H9 (cell line): ENCODE data around the gene OR2AT4. TPM values are rescaled to one million over a fixed set of nuclear protein-coding genes. Genes with fewer than 3 reads are reported as not detected.
"Not testable (repeated sequence)": the region's sequence is repeated elsewhere in the genome, so short reads cannot be mapped to it uniquely, and the experiment has no call there.

ENCODE experiments used
- DNase-seq: peaks from one replicate; pipeline ENCODE4 v3.0.0-alpha.2; 2017
- H2AFZ ChIP-seq: one replicate; pipeline ENCODE4 v1.6.1; 2013; ENCODE audit warnings: mild to moderate bottlenecking, low read length, control low read depth, moderate library complexity
- H2AK5ac ChIP-seq: 2 replicates; pipeline ENCODE4 v1.6.1; 2013; ENCODE audit warnings: low read length, control low read depth, mixed read lengths; ENCODE audit not compliant: insufficient read length
- H2BK120ac ChIP-seq: one replicate; pipeline ENCODE4 v1.6.1; 2013; ENCODE audit warnings: low read depth, mild to moderate bottlenecking, low read length, control low read depth, inconsistent platforms; ENCODE audit not compliant: poor library complexity, severe bottlenecking
- H2BK12ac ChIP-seq: 2 replicates; pipeline ENCODE4 v1.6.1; 2013; ENCODE audit warnings: low read length, control low read depth, mixed read lengths, low read depth; ENCODE audit not compliant: insufficient read length
- H2BK15ac ChIP-seq: 2 replicates; pipeline ENCODE4 v1.6.1; 2013; ENCODE audit warnings: low read depth, low read length, control low read depth
- H2BK20ac ChIP-seq: one replicate; pipeline ENCODE4 v1.6.1; 2013; ENCODE audit warnings: low read depth, mild to moderate bottlenecking, low read length, control low read depth, inconsistent platforms; ENCODE audit not compliant: poor library complexity, severe bottlenecking
- H2BK5ac ChIP-seq: 2 replicates; pipeline ENCODE4 v1.6.1; 2013; ENCODE audit warnings: low read length, control low read depth, mixed read lengths; ENCODE audit not compliant: insufficient read length
- H3K14ac ChIP-seq: 2 replicates; pipeline ENCODE4 v1.6.1; 2013; ENCODE audit warnings: low read length, control low read depth; ENCODE audit not compliant: insufficient read depth
- H3K18ac ChIP-seq: 2 replicates; pipeline ENCODE4 v1.6.1; 2013; ENCODE audit warnings: low read depth, mild to moderate bottlenecking, mixed read lengths, low read length, control low read depth; ENCODE audit not compliant: insufficient read length
- H3K23ac ChIP-seq: 2 replicates; pipeline ENCODE4 v1.6.1; 2013; ENCODE audit warnings: low read length, control low read depth, mixed read lengths, low read depth; ENCODE audit not compliant: insufficient read length
- H3K23me2 ChIP-seq: 2 replicates; pipeline ENCODE4 v1.6.1; 2013; ENCODE audit warnings: low read depth, mild to moderate bottlenecking, mixed read lengths, low read length, control low read depth; ENCODE audit not compliant: insufficient read length, poor library complexity, severe bottlenecking
- H3K27ac ChIP-seq: 2 replicates; pipeline ENCODE4 v1.5.1; 2013; ENCODE audit warnings: low read length, control low read depth, mixed read lengths, low read depth; ENCODE audit not compliant: insufficient read length
- H3K27me3 ChIP-seq: 2 replicates; pipeline ENCODE4 v1.6.1; 2013; ENCODE audit warnings: low read length, control low read depth, inconsistent platforms; ENCODE audit not compliant: insufficient read depth
- H3K4ac ChIP-seq: 2 replicates; pipeline ENCODE4 v1.6.1; 2013; ENCODE audit warnings: low read depth, mild to moderate bottlenecking, control low read depth, inconsistent platforms, low read length, moderate library complexity
- H3K4me1 ChIP-seq: 2 replicates; pipeline ENCODE4 v1.6.1; 2013; ENCODE audit warnings: low read length, control low read depth, inconsistent platforms; ENCODE audit not compliant: insufficient read depth
- H3K4me2 ChIP-seq: 2 replicates; pipeline ENCODE4 v1.6.1; 2013; ENCODE audit warnings: low read length, control low read depth, mixed read lengths; ENCODE audit not compliant: insufficient read length, insufficient read depth
- H3K56ac ChIP-seq: 2 replicates; pipeline ENCODE4 v1.6.1; 2013; ENCODE audit warnings: low read depth, mild to moderate bottlenecking, mixed read lengths, low read length, control low read depth; ENCODE audit not compliant: insufficient read length
- H3K79me1 ChIP-seq: 2 replicates; pipeline ENCODE4 v1.6.1; 2013; ENCODE audit warnings: low read depth, mild to moderate bottlenecking, moderate library complexity, low read length, control low read depth, inconsistent platforms; ENCODE audit not compliant: insufficient read depth, poor library complexity, severe bottlenecking
- H3K79me2 ChIP-seq: 2 replicates; pipeline ENCODE4 v1.6.1; 2013; ENCODE audit warnings: low read length, control low read depth, inconsistent platforms; ENCODE audit not compliant: insufficient read depth
- H3K9ac ChIP-seq: 2 replicates; pipeline ENCODE4 v1.6.1; 2013; ENCODE audit warnings: low read length, control low read depth, mixed read lengths; ENCODE audit not compliant: insufficient read length; ENCODE audit errors: extremely low read depth
- H3K9me3 ChIP-seq: one replicate; pipeline ENCODE4 v1.6.1; 2013; ENCODE audit warnings: low read depth, low read length, inconsistent platforms; ENCODE audit not compliant: control insufficient read depth
- H3T11ph ChIP-seq: one replicate; pipeline ENCODE4 v1.6.1; 2013; ENCODE audit warnings: mild to moderate bottlenecking, low read length, control low read depth, inconsistent platforms
- H4K20me1 ChIP-seq: one replicate; pipeline ENCODE4 v1.6.1; 2013; ENCODE audit not compliant: control insufficient read depth, insufficient read length, insufficient read depth
- H4K5ac ChIP-seq: 2 replicates; pipeline ENCODE4 v1.6.1; 2013; ENCODE audit warnings: low read depth, mild to moderate bottlenecking, mixed read lengths, low read length, control low read depth; ENCODE audit not compliant: insufficient read length
- H4K8ac ChIP-seq: replicated peaks from 2 replicates; pipeline ENCODE4 v1.6.1; 2013; ENCODE audit warnings: low read length, control low read depth, mixed read lengths, low read depth; ENCODE audit not compliant: insufficient read length
- H4K91ac ChIP-seq: 2 replicates; pipeline ENCODE4 v1.6.1; 2013; ENCODE audit warnings: low read depth, mild to moderate bottlenecking, moderate library complexity, mixed read lengths, low read length, control low read depth; ENCODE audit not compliant: insufficient read length
- H3K27ac Mint-ChIP-seq, 3 experiments: 2 replicates in 2 of 3; 3 replicates in 1 of 3; pipeline ENCODE4 v1.8.0; 2020 to 2021; ENCODE audit warnings: mixed read lengths in 3 of 3, mild to moderate bottlenecking in 1 of 3, moderate library complexity in 1 of 3
- H3K27me3 Mint-ChIP-seq: 2 replicates; pipeline ENCODE4 v1.8.0; 2021; ENCODE audit warnings: low read depth, mild to moderate bottlenecking, moderate library complexity, mixed read lengths
- H3K36me3 Mint-ChIP-seq, 3 experiments: 2 replicates in 2 of 3; 3 replicates in 1 of 3; pipeline ENCODE4 v1.8.0; 2020 to 2021; ENCODE audit warnings: low read depth in 3 of 3, mixed read lengths in 3 of 3; ENCODE audit not compliant: insufficient read depth in 1 of 3
- H3K4me1 Mint-ChIP-seq, 2 experiments: 2 replicates each; pipeline ENCODE4 v1.8.0; 2020; ENCODE audit warnings: mixed read lengths in 2 of 2
- H3K4me3 Mint-ChIP-seq, 2 experiments: 2 replicates in 1 of 2; 3 replicates in 1 of 2; pipeline ENCODE4 v1.8.0; 2020 to 2021; ENCODE audit warnings: mild to moderate bottlenecking in 2 of 2, mixed read lengths in 2 of 2, moderate library complexity in 1 of 2
- H3K9me3 Mint-ChIP-seq, 2 experiments: 2 replicates in 1 of 2; 3 replicates in 1 of 2; pipeline ENCODE4 v1.8.0; 2020; ENCODE audit warnings: mild to moderate bottlenecking in 2 of 2, mixed read lengths in 2 of 2, moderate library complexity in 1 of 2
- WGBS: extraction: QIAGEN DNeasy Blood & Tissue Kit; methylation state at CpG from one replicate; pipeline ENCODE4 v1.1.7; 2013; ENCODE audit warnings: missing lambda C conversion rate, low lambda C conversion rate, mixed read lengths; ENCODE audit not compliant: insufficient read length; ENCODE audit errors: extremely low coverage; 5-methylcytosine and 5-hydroxymethylcytosine counted together
- total RNA-seq: library from RNA; stranded (reverse); gene quantifications from 2 replicates; pipeline ENCODE4 v1.2.1, GENCODE V29; 2021
- TF ChIP-seq, protein P1 (sequence below): fragments of 200-600 bp; sonication (generic); conservative IDR thresholded peaks from 3 replicates; pipeline ENCODE4 v1.8.0; 2021; ENCODE audit warnings: antibody characterized with exemption, mild to moderate bottlenecking

Gene OR2AT4
- total RNA-seq, 1 experiment from 2014 or later: not detected

DNA sequence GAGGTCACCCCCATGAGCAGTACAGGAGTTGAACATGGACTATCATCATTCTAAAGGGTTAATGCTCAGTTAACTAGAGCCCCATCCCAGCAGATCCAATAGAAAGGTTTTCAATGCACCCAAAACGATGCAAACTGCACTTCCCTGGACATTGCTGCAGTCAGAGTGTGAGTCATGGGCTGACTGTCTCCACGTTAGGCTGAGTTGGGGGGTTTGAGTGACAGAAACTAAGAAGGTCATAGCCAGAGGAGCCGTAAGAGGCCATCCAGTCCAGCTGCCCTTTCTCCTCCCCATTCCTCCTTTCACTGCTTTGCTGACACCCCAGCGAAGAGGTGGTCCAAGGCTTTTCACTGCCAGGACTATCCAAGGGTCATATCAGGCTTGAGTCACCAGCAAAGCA lies 10.5 kb upstream of the OR2AT4 start:
- WGBS: no CpG with 5 or more reads among the region's 4 CpGs

DNA sequence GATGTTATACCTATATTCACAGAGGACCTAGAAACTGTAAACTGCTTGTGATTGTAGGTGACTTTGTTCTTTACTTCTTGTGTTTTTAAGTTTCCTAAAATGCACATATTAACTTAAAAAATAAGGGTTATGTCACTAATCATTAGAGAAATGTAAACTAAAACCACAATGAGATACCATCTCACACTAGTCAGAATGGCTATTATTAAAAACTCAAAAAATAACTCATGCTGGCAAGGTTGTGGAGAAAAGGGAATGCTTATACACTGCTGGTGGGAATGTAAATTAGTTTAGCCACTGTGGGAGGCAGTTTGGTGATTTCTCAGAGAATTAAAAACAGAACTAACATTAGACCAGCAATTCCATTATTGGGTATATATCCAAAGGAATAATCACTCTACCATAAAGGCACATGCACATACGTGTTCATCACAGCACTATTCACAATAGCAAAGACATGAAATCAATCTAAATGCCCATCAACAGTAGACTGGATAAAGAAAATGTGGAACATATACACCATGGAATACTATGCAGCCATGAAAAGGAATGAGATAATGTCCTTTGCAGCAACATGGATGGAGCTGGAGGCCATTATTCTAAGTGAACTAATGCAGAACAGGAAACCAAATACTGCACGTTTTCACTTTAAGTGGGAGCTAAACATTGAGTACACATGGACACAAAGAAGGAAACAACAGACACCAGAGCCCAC lies 9.4 kb upstream of the OR2AT4 start:
- not testable (repeated sequence) for H3K27ac ChIP-seq, H2AK5ac ChIP-seq, H4K5ac ChIP-seq, H3K56ac ChIP-seq, H3K4me3 Mint-ChIP-seq, H3K4ac ChIP-seq, H3K79me2 ChIP-seq, H4K20me1 ChIP-seq, H3K27me3 Mint-ChIP-seq, H2BK5ac ChIP-seq, H3K9me3 ChIP-seq, H2BK20ac ChIP-seq, H2AFZ ChIP-seq, H2BK12ac ChIP-seq, H2BK120ac ChIP-seq, H4K8ac ChIP-seq, H2BK15ac ChIP-seq, H3K4me1 ChIP-seq, H3T11ph ChIP-seq, H3K27me3 ChIP-seq, H3K4me1 Mint-ChIP-seq, H3K9me3 Mint-ChIP-seq, H3K14ac ChIP-seq, H3K36me3 Mint-ChIP-seq, DNase-seq, H4K91ac ChIP-seq, H3K27ac Mint-ChIP-seq, H3K79me1 ChIP-seq, H3K9ac ChIP-seq, H3K23me2 ChIP-seq, H3K4me2 ChIP-seq, H3K18ac ChIP-seq, H3K23ac ChIP-seq
- no CpG with 5 or more reads among the region's 2 CpGs for WGBS

More for the DNA sequence above, 10.5 kb upstream of the OR2AT4 start:
- no peaks in the 10 kb centered on the region; the same call in none of the 2 replicates for H3K27me3 Mint-ChIP-seq
- no peak overlapping the region for H3K14ac ChIP-seq
- peaks cover 3 to 4% of the 10 kb centered on the region in 2 experiments; a peak in 4 of 5 replicates for H3K9me3 Mint-ChIP-seq
- no peaks in the 10 kb centered on the region for H3K79me2 ChIP-seq
- H3K23me2 ChIP-seq: no peaks in the 10 kb centered on the region
- H3K4me2 ChIP-seq: no peak overlapping the region
- H3K27ac ChIP-seq: no peak overlapping the region
- TF ChIP-seq, protein P1, sequence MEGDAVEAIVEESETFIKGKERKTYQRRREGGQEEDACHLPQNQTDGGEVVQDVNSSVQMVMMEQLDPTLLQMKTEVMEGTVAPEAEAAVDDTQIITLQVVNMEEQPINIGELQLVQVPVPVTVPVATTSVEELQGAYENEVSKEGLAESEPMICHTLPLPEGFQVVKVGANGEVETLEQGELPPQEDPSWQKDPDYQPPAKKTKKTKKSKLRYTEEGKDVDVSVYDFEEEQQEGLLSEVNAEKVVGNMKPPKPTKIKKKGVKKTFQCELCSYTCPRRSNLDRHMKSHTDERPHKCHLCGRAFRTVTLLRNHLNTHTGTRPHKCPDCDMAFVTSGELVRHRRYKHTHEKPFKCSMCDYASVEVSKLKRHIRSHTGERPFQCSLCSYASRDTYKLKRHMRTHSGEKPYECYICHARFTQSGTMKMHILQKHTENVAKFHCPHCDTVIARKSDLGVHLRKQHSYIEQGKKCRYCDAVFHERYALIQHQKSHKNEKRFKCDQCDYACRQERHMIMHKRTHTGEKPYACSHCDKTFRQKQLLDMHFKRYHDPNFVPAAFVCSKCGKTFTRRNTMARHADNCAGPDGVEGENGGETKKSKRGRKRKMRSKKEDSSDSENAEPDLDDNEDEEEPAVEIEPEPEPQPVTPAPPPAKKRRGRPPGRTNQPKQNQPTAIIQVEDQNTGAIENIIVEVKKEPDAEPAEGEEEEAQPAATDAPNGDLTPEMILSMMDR: no peak
- H3K4me1 ChIP-seq: no peaks in the 10 kb centered on the region
- DNase-seq: no peak
- no peak overlapping the region for H3K23ac ChIP-seq
- no peak overlapping the region for H3T11ph ChIP-seq
- H3K56ac ChIP-seq: no peak overlapping the region
- no peak overlapping the region for H3K4ac ChIP-seq
- no peaks in the 10 kb centered on the region for H4K20me1 ChIP-seq
- no peak overlapping the region for H3K18ac ChIP-seq
- no peak overlapping the region for H2BK120ac ChIP-seq
- no peak overlapping the region for H2BK20ac ChIP-seq
- no peak overlapping the region for H4K5ac ChIP-seq
- no peak overlapping the region for H3K9ac ChIP-seq
- H2AK5ac ChIP-seq: no peak overlapping the region
- no peaks in the 10 kb centered on the region for H3K9me3 ChIP-seq
- H2BK5ac ChIP-seq: no peak overlapping the region
- no peak overlapping the region for H3K4me3 Mint-ChIP-seq
- H3K4me1 Mint-ChIP-seq: peaks cover 5 to 8% of the 10 kb centered on the region in 2 experiments; a peak in 3 of 4 replicates
- H4K8ac ChIP-seq: no peak overlapping the region
- no peak overlapping the region; a peak in 1 of 7 replicates for H3K27ac Mint-ChIP-seq
- H3K27me3 ChIP-seq: no peaks in the 10 kb centered on the region
- no peaks in the 10 kb centered on the region for H3K36me3 Mint-ChIP-seq
- H3K79me1 ChIP-seq: no peaks in the 10 kb centered on the region
- no peak overlapping the region for H4K91ac ChIP-seq
- no peak overlapping the region for H2AFZ ChIP-seq
- H2BK12ac ChIP-seq: no peak overlapping the region
- H2BK15ac ChIP-seq: no peak overlapping the region
